A673 (cell line): ENCODE data around the gene SLC13A5. TPM values are rescaled to one million over a fixed set of nuclear protein-coding genes. Genes with fewer than 3 reads are reported as not detected.

Source experiments
- BruUV-seq: library from RNA; stranded (reverse); fragments of 400-500 nt; replicated peaks from 2 replicates; lab custom pipeline; 2021; lab: Mats Ljungman, UMichigan
- CTCF ChIA-PET: fragments of 300-600 bp; sonication (Branson Sonifier 250); formaldehyde crosslinking; loops from one replicate; lab custom pipeline; 2022; ENCODE audit warnings: antibody characterized with exemption; lab: Charles Lee
- POLR2A ChIA-PET: fragments of 300-600 bp; sonication (Branson Sonifier 250); formaldehyde crosslinking; loops from one replicate; lab custom pipeline; 2022; ENCODE audit warnings: antibody characterized with exemption; ENCODE audit not compliant: low non-redundant PET; lab: Charles Lee
- DNase-seq: peaks from one replicate; pipeline ENCODE4 v3.0.0-alpha.2; 2015; ENCODE audit warnings: low spot score
- H3K27ac ChIP-seq: fragments of 200-600 bp; sonication (generic); 2 replicates; pipeline ENCODE4 v1.5.1; 2016; ENCODE audit warnings: mixed run types, low read depth, mild to moderate bottlenecking, mixed read lengths, antibody characterized with exemption, low read length; ENCODE audit not compliant: poor library complexity, severe bottlenecking
- H3K27me3 ChIP-seq: fragments of 200-600 bp; sonication (generic); replicated peaks from 2 replicates; pipeline ENCODE4 v1.6.1; 2017; ENCODE audit warnings: mixed run types, low read depth, mild to moderate bottlenecking, mixed read lengths, antibody characterized with exemption, low read length; ENCODE audit not compliant: insufficient read depth, poor library complexity
- H3K36me3 ChIP-seq: fragments of 200-600 bp; sonication (generic); 2 replicates; pipeline ENCODE4 v1.6.1; 2016; ENCODE audit warnings: mixed run types, mild to moderate bottlenecking, mixed read lengths, antibody characterized with exemption, low read length; ENCODE audit not compliant: insufficient read depth, poor library complexity, severe bottlenecking
- H3K4me1 ChIP-seq: fragments of 200-600 bp; sonication (generic); 2 replicates; pipeline ENCODE4 v1.6.1; 2017; ENCODE audit warnings: mixed run types, mild to moderate bottlenecking, mixed read lengths, antibody characterized with exemption, low read length; ENCODE audit not compliant: insufficient read depth, poor library complexity, severe bottlenecking
- H3K4me3 ChIP-seq: fragments of 200-600 bp; sonication (generic); 2 replicates; pipeline ENCODE4 v1.5.1; 2016; ENCODE audit warnings: low read depth, mixed run types, mild to moderate bottlenecking, mixed read lengths, low read length; ENCODE audit not compliant: poor library complexity, severe bottlenecking
- H3K9me3 ChIP-seq: fragments of 200-600 bp; sonication (generic); 2 replicates; pipeline ENCODE4 v1.6.1; 2016; ENCODE audit warnings: mixed run types, low read depth, mild to moderate bottlenecking, mixed read lengths, antibody characterized with exemption, low read length; ENCODE audit not compliant: poor library complexity, severe bottlenecking
- CTCF ChIP-seq: fragments of 300-800, 200-600 bp; sonication (generic); conservative IDR thresholded peaks from 2 replicates; pipeline ENCODE4 v1.5.1; 2017; ENCODE audit warnings: low read depth, mild to moderate bottlenecking, antibody characterized with exemption, low read length, moderate library complexity, mixed read lengths
- EZH2 ChIP-seq: fragments of 200-600 bp; sonication (generic); IDR thresholded peaks from 2 replicates; pipeline ENCODE4 v1.6.1; 2017; ENCODE audit warnings: borderline replicate concordance, low read depth, mild to moderate bottlenecking, mixed read lengths, antibody characterized with exemption, low read length; ENCODE audit not compliant: poor library complexity, severe bottlenecking
- intact Hi-C: fragments of 100-400 bp; cut with micrococcal nuclease; formaldehyde crosslinking; loops from one replicate; pipeline ENCODE4 v1.10.0; 2022; ENCODE audit not compliant: unreplicated experiment
- total RNA-seq: library from RNA; stranded (reverse); gene quantifications from 2 replicates; pipeline ENCODE4 v1.2.3, GENCODE V29; 2021

The SLC13A5 gene
- total RNA-seq, 1 experiment from 2014 or later, result not detected

GRCh38 chr17:6668219-6668618 lies 45.0 kb downstream of the SLC13A5 start:
- CTCF ChIA-PET, result no interaction called here
- H3K9me3 ChIP-seq, result no peaks in the 10 kb centered on the region
- intact Hi-C loops, result loop anchor here (10.0 kb wide), 2 partner anchors 167 to 227 kb away; partner anchors contain the start of gene TEKT1
- no peaks in the 10 kb centered on the region for H3K36me3 ChIP-seq
- no peak overlapping the region for H3K27ac ChIP-seq
- POLR2A ChIA-PET, result no interaction called here
- H3K4me1 ChIP-seq, result no peaks in the 10 kb centered on the region
- TF ChIP-seq CTCF (no peak), EZH2 (no peak)
- peaks cover 26% of the 10 kb centered on the region for H3K27me3 ChIP-seq
- no peak for DNase-seq
- no peak overlapping the region for H3K4me3 ChIP-seq
- no TSS peak for BruUV-seq

- BruUV-seq, result no TSS peak
Observed at GRCh38 chr17:6667516-6667915, 45.7 kb downstream of the SLC13A5 start.

GRCh38 chr17:6666557-6666956 lies 46.6 kb downstream of the SLC13A5 start:
- Histone ChIP-seq H3K4me3 (no peak overlapping the region), H3K9me3 (no peaks in the 10 kb centered on the region), H3K36me3 (no peaks in the 10 kb centered on the region), H3K4me1 (no peaks in the 10 kb centered on the region), H3K27ac (no peak overlapping the region), H3K27me3 (peaks cover 33% of the 10 kb centered on the region)
- ChIA-PET CTCF (interaction anchor here (0.6 to 1.0 kb wide), 4 partner anchors 15 to 338 kb away, joined by 3 to 8 read pairs (median 4); no protein-coding TSS in a partner anchor), POLR2A (no interaction called here)
- intact Hi-C loops, result loop anchor here (10.0 kb wide), 2 partner anchors 168 to 228 kb away; partner anchors contain the start of gene TEKT1
- no peak for DNase-seq
- no peak for TF ChIP-seq EZH2
- no peak for TF ChIP-seq CTCF
- BruUV-seq, result no TSS peak

More at GRCh38 chr17:6667516-6667915, 45.7 kb downstream of the SLC13A5 start:
- Histone ChIP-seq H3K36me3 (no peaks in the 10 kb centered on the region), H3K4me3 (no peak overlapping the region), H3K27ac (no peak overlapping the region), H3K4me1 (no peaks in the 10 kb centered on the region), H3K9me3 (no peaks in the 10 kb centered on the region), H3K27me3 (peaks cover 27% of the 10 kb centered on the region)
- DNase-seq, result no peak
- TF ChIP-seq EZH2, result no peak
- no peak for TF ChIP-seq CTCF
- intact Hi-C loops, result loop anchor here (10.0 kb wide), 2 partner anchors 167 to 227 kb away; partner anchors contain the start of gene TEKT1
- ChIA-PET POLR2A (no interaction called here), CTCF (interaction anchor here (0.6 kb wide), 1 partner anchor 177 kb away, joined by 3 read pairs; no protein-coding TSS in a partner anchor)
